HG02981 (cell line): Measurements from ENCODE around the gene VARS2.
"Not testable (repeated sequence)": the region's sequence is repeated elsewhere in the genome, so short reads cannot be mapped to it uniquely, and the experiment has no call there.

ENCODE experiments used
- ATAC-seq: cut with Tn5 transposase; IDR thresholded peaks from one replicate; pipeline ENCODE4 v1.9.1; 2021; ENCODE audit warnings: mild to moderate bottlenecking, moderate library complexity; ENCODE audit not compliant: unreplicated experiment

The VARS2 gene

GRCh38 chr6:30914076-30914853 lies at the start of gene VARS2:
TSS of gene VARS2 (plus strand) at chr6:30914238. CDS start at chr6:30914837, 599 bp downstream.
- peak; percentile 76 for ATAC-seq

GRCh38 chr6:30864325-30864724 lies 49.7 kb upstream of the VARS2 start:
- no peak for ATAC-seq

- not testable (repeated sequence) for ATAC-seq
These were observed 44.7 kb upstream of the VARS2 start for GRCh38 chr6:30869241-30869749.

- no peak for ATAC-seq
These were observed 43.5 kb upstream of the VARS2 start for GRCh38 chr6:30870546-30870945.

GRCh38 chr6:30871592-30872183 lies 42.4 kb upstream of the VARS2 start:
- no peak for ATAC-seq

- no peak for ATAC-seq
These were observed 40.8 kb upstream of the VARS2 start for GRCh38 chr6:30873137-30873640.

GRCh38 chr6:30873795-30874194 lies 40.2 kb upstream of the VARS2 start:
- not testable (repeated sequence) for ATAC-seq

GRCh38 chr6:30875244-30876038 lies 38.6 kb upstream of the VARS2 start:
- ATAC-seq: no peak

GRCh38 chr6:30876039-30876730 lies 37.9 kb upstream of the VARS2 start:
- no peak for ATAC-seq

- ATAC-seq: no peak
These were observed 36.4 kb upstream of the VARS2 start for GRCh38 chr6:30877419-30878262.

GRCh38 chr6:30879684-30880427 lies 34.2 kb upstream of the VARS2 start:
- ATAC-seq: no peak

GRCh38 chr6:30880698-30881252 lies 33.3 kb upstream of the VARS2 start:
- ATAC-seq: no peak

GRCh38 chr6:30881392-30882203 lies 32.4 kb upstream of the VARS2 start:
- ATAC-seq: no peak

- ATAC-seq: no peak
These were observed 31.8 kb upstream of the VARS2 start for GRCh38 chr6:30882204-30882758.

- no peak for ATAC-seq
These were observed 31.0 kb upstream of the VARS2 start for GRCh38 chr6:30882759-30883684.

- ATAC-seq: no peak
These were observed 30.1 kb upstream of the VARS2 start, which contains the start of gene DDR1 for GRCh38 chr6:30883685-30884520. TSS of gene DDR1 (plus strand) at chr6:30884519. CDS start at chr6:30888730, 4,211 bp downstream.
